Endothelial cell (in vitro differentiated cells): ENCODE results near the gene FAM13C. TPM values are rescaled to one million over a fixed set of nuclear protein-coding genes. Genes with fewer than 3 reads are reported as not detected.

Experiments
- DNase-seq: peaks from one replicate; pipeline ENCODE4 v3.0.0; 2021; ENCODE audit warnings: low spot score
- H3K27ac Mint-ChIP-seq: one replicate; pipeline ENCODE4 v1.8.0; 2021; ENCODE audit warnings: mixed read lengths, inconsistent platforms; ENCODE audit not compliant: unreplicated experiment
- H3K27me3 Mint-ChIP-seq: one replicate; pipeline ENCODE4 v1.8.0; 2021; ENCODE audit warnings: mild to moderate bottlenecking, moderate library complexity, mixed read lengths, inconsistent platforms; ENCODE audit not compliant: unreplicated experiment
- H3K36me3 Mint-ChIP-seq: one replicate; pipeline ENCODE4 v1.8.0; 2021; ENCODE audit warnings: mild to moderate bottlenecking, low read depth, mixed read lengths, inconsistent platforms; ENCODE audit not compliant: unreplicated experiment
- H3K4me1 Mint-ChIP-seq: one replicate; pipeline ENCODE4 v1.8.0; 2021; ENCODE audit warnings: mild to moderate bottlenecking, mixed read lengths, inconsistent platforms; ENCODE audit not compliant: unreplicated experiment
- H3K4me3 Mint-ChIP-seq: one replicate; pipeline ENCODE4 v1.8.0; 2021; ENCODE audit warnings: mild to moderate bottlenecking, mixed read lengths, inconsistent platforms; ENCODE audit not compliant: unreplicated experiment
- H3K9me3 Mint-ChIP-seq: one replicate; pipeline ENCODE4 v1.8.0; 2021; ENCODE audit warnings: mixed read lengths, inconsistent platforms; ENCODE audit not compliant: unreplicated experiment
- CTCF ChIP-seq: fragments of 200-600 bp; sonication (generic); IDR thresholded peaks from one replicate; pipeline ENCODE4 v1.5.0; 2021; ENCODE audit warnings: antibody characterized with exemption; ENCODE audit not compliant: unreplicated experiment
- total RNA-seq: library from RNA; stranded (reverse); fragmentation: NEBNext Ultra II Directional; extraction: Animal tissue kit (Norgen Biotek cat#: 25700); gene quantifications from one replicate; pipeline ENCODE4 v1.2.1, GENCODE V29; 2021; ENCODE audit not compliant: unreplicated experiment

FAM13C gene
- total RNA-seq, 1 donor from 2014 or later, result 57.9 TPM

- TF ChIP-seq CTCF, result no peak
- no peak overlapping the region for H3K4me3 Mint-ChIP-seq
- H3K27ac Mint-ChIP-seq, result no peak overlapping the region
- peaks cover 5% of the 10 kb centered on the region for H3K36me3 Mint-ChIP-seq
- H3K27me3 Mint-ChIP-seq, result peaks cover 2% of the 10 kb centered on the region
- H3K9me3 Mint-ChIP-seq, result no peaks in the 10 kb centered on the region
- no peak for DNase-seq
- peaks cover 17% of the 10 kb centered on the region for H3K4me1 Mint-ChIP-seq
Measured at GRCh38 chr10:59284118-59284975, 78.0 kb downstream of the FAM13C start.

GRCh38 chr10:59283456-59284091, 78.8 kb downstream of the FAM13C start:
- H3K9me3 Mint-ChIP-seq, result no peaks in the 10 kb centered on the region
- peaks cover 2% of the 10 kb centered on the region for H3K27me3 Mint-ChIP-seq
- H3K27ac Mint-ChIP-seq, result no peak overlapping the region
- no peak overlapping the region for H3K4me3 Mint-ChIP-seq
- H3K4me1 Mint-ChIP-seq, result peaks cover 17% of the 10 kb centered on the region
- no peak for TF ChIP-seq CTCF
- H3K36me3 Mint-ChIP-seq, result peaks cover 5% of the 10 kb centered on the region
- no peak for DNase-seq

- H3K27ac Mint-ChIP-seq, result no peak overlapping the region
- no peak overlapping the region for H3K4me3 Mint-ChIP-seq
- DNase-seq, result no peak
- TF ChIP-seq CTCF, result no peak
- H3K4me1 Mint-ChIP-seq, result peaks cover 17% of the 10 kb centered on the region
- no peaks in the 10 kb centered on the region for H3K9me3 Mint-ChIP-seq
- peaks cover 12% of the 10 kb centered on the region for H3K36me3 Mint-ChIP-seq
- H3K27me3 Mint-ChIP-seq, result peaks cover 2% of the 10 kb centered on the region
Measured at GRCh38 chr10:59281861-59282260, 80.5 kb downstream of the FAM13C start.

GRCh38 chr10:59279991-59280505, 82.3 kb downstream of the FAM13C start:
- peaks cover 12% of the 10 kb centered on the region for H3K36me3 Mint-ChIP-seq
- peaks cover 2% of the 10 kb centered on the region for H3K27me3 Mint-ChIP-seq
- H3K27ac Mint-ChIP-seq, result no peak overlapping the region
- no peak for DNase-seq
- no peak overlapping the region for H3K4me3 Mint-ChIP-seq
- peaks cover 17% of the 10 kb centered on the region for H3K4me1 Mint-ChIP-seq
- no peak for TF ChIP-seq CTCF
- H3K9me3 Mint-ChIP-seq, result no peaks in the 10 kb centered on the region

GRCh38 chr10:59279476-59279875, 82.9 kb downstream of the FAM13C start:
- DNase-seq, result no peak
- Mint-ChIP-seq H3K36me3 (peaks cover 12% of the 10 kb centered on the region), H3K27me3 (no peaks in the 10 kb centered on the region), H3K4me1 (peaks cover 14% of the 10 kb centered on the region), H3K4me3 (no peak overlapping the region), H3K9me3 (no peaks in the 10 kb centered on the region), H3K27ac (no peak overlapping the region)
- no peak for TF ChIP-seq CTCF
